Measurements from ENCODE around the gene PARD3B. TPM values are rescaled to one million over a fixed set of nuclear protein-coding genes. Genes with fewer than 3 reads are reported as not detected.

Gene PARD3B
- total and polyA plus RNA-seq, 2 of the 4 experiments (the other 2 are of a cell fraction): 3.3 to 15.6 TPM

DNA sequence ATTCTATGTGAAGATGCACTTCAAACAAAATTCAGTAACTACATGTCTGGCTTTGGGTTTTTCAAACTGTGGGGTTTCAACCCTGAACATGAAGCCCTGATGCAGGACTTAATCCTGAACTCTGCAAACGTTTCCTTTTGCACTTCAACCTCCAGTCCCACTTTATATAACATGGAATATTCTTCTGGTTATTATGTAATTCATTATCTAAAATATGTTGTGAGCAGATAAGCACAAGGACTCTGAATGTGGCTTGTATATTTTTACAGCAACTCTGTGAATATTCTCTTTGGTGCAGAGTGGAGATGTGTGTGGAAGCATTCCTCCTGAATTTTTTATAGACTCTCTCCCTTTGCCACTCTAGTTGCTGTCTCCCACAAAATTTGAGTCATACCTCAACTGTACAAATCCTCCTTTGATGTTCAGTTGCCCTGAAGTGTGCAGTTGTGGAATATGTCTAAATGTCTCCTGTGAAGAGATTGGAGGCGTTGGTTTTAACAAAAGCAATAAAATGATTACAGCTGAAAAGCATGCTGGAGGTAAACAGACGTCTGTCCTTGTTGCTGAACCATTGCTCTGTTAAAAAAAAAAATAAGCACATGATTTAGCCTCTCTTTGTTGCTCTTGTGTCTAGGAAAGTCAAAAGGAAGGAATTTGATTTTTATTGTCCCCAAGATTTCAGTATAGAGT, 931.9 kb downstream of the PARD3B start:
- Histone ChIP-seq H2BK120ac (ENCODE audit: low read depth, low read length) (peak overlapping the region; percentile 9; the same call in 1 of the 2 replicates), H3K4me3 (ENCODE audit: insufficient read depth, low read depth, low read length) (no peak overlapping the region), H4K8ac (ENCODE audit: low read depth in 2 of 2, low read length in 2 of 2) (no peak overlapping the region), H3K27me3 (ENCODE audit: control insufficient read depth, insufficient read depth, low read length) (no peaks in the 10 kb centered on the region), H2BK20ac (ENCODE audit: low read depth, low read length) (no peak overlapping the region), H3K4me1 (ENCODE audit: control insufficient read depth, insufficient read depth, low read length) (peaks cover 4% of the 10 kb centered on the region), H2AK5ac (ENCODE audit: low read depth, low read length) (no peak overlapping the region), H2AFZ (replicated peaks; ENCODE audit: low read length, poor library complexity) (no peak overlapping the region), H3K56ac (ENCODE audit: extremely low read depth, insufficient read depth, low read length) (no peak overlapping the region), H3K36me3 (ENCODE audit: control insufficient read depth, insufficient read depth, low read length) (no peaks in the 10 kb centered on the region), H3K9ac (ENCODE audit: low read depth, low read length) (no peak overlapping the region), H4K91ac (ENCODE audit: insufficient read depth, low read depth, low read length) (no peak overlapping the region; the same call in 1 of the 2 replicates), H3K9me1 (ENCODE audit: insufficient read depth, low read length) (no peaks in the 10 kb centered on the region; the same call in 1 of the 2 replicates), H2BK5ac (ENCODE audit: low read depth, low read length, poor library complexity, severe bottlenecking) (no peak overlapping the region), H3K14ac (replicated peaks; ENCODE audit: low read depth, low read length) (no peak overlapping the region), H2BK15ac (ENCODE audit: low read depth, low read length) (peak overlapping the region; percentile 10; the same call in 1 of the 3 replicates), H4K5ac (ENCODE audit: low read depth, low read length) (no peak overlapping the region), H3K4me2 (ENCODE audit: low read depth, low read length) (0 out of 2 replicates have a peak overlapping the region, but pooled peaks have one; percentile 39), H3K27ac (ENCODE audit: insufficient read depth, low read length) (no peak overlapping the region), H3K4ac (ENCODE audit: low read depth, low read length) (0 out of 2 replicates have a peak overlapping the region, but pooled peaks have one; percentile 52), H3K18ac (ENCODE audit: low read depth, low read length) (no peak overlapping the region; the same call in 1 of the 2 replicates), H3K9me3 (ENCODE audit: control insufficient read depth, insufficient read depth, low read length) (no peaks in the 10 kb centered on the region), H3K79me1 (ENCODE audit: low read depth in 1 of 2, low read length in 2 of 2) (0 out of 4 replicates have a peak, but pooled peaks cover 0 to 4% of the 10 kb centered on the region in 2 experiments), H3K23ac (ENCODE audit: low read depth, low read length) (peak overlapping the region; percentile 11; the same call in 1 of the 2 replicates), H4K20me1 (ENCODE audit: insufficient read depth, low read length) (no peaks in the 10 kb centered on the region), H2AK9ac (replicated peaks; ENCODE audit: low read depth, low read length, poor library complexity) (no peak overlapping the region)
- intact Hi-C loops (cut with micrococcal nuclease): no loop called here
- in situ Hi-C loops (cut with MboI; ENCODE audit: low sequenced_read_pairs): no loop called here
- dilution Hi-C loops (cut with HindIII; ENCODE audit: low sequenced_read_pairs, unreplicated experiment): no loop called here
- ATAC-seq (ENCODE audit: low read depth) (peak; percentile 81), DNase-seq (peak; percentile 64)
- no TSS peak for BruUV-seq (replicated peaks)
- CTCF ChIA-PET: no interaction called here
- 10% methylated on average over 2 of the region's 3 CpGs; no CpG with 5 or more reads in 1 of the 2 experiments for WGBS, 2 experiments (ENCODE audit: extremely low coverage in 2 of 2, insufficient read length in 1 of 2)
- POLR2A ChIA-PET (ENCODE audit: unreplicated experiment): no interaction called here
- TF ChIP-seq CEBPB (IDR thresholded peaks at IDR 0.05; ENCODE audit: low read depth, low read length): no peak
- TF ChIP-seq MAZ (IDR thresholded peaks at IDR 0.05; ENCODE audit: borderline replicate concordance, low read depth, low read length): no peak
- TF ChIP-seq, protein P1, sequence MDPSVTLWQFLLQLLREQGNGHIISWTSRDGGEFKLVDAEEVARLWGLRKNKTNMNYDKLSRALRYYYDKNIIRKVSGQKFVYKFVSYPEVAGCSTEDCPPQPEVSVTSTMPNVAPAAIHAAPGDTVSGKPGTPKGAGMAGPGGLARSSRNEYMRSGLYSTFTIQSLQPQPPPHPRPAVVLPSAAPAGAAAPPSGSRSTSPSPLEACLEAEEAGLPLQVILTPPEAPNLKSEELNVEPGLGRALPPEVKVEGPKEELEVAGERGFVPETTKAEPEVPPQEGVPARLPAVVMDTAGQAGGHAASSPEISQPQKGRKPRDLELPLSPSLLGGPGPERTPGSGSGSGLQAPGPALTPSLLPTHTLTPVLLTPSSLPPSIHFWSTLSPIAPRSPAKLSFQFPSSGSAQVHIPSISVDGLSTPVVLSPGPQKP (IDR thresholded peaks at IDR 0.05; ENCODE audit: borderline replicate concordance, low read depth, low read length): no peak
- no peak for TF ChIP-seq RCOR1 (IDR thresholded peaks at IDR 0.05; ENCODE audit: insufficient replicate concordance, low read length)
- TF ChIP-seq POLR2A (IDR thresholded peaks at IDR 0.05; ENCODE audit: low read depth, low read length): no peak
- peak; percentile 73 for TF ChIP-seq BHLHE40 (IDR thresholded peaks at IDR 0.05; ENCODE audit: low read depth, low read length)
- no peak for TF ChIP-seq CHD1 (IDR thresholded peaks at IDR 0.05; ENCODE audit: low read depth, low read length)
- no peak for TF ChIP-seq MAFK (IDR thresholded peaks at IDR 0.05; ENCODE audit: low read depth, low read length)
- TF ChIP-seq USF2 (IDR thresholded peaks at IDR 0.05; ENCODE audit: low read depth, low read length): no peak
- no peak for TF ChIP-seq NFE2L2 (IDR thresholded peaks at IDR 0.05; ENCODE audit: low read depth, low read length)
- no peak for TF ChIP-seq SMC3 (IDR thresholded peaks at IDR 0.05; ENCODE audit: low read depth, low read length)
- 0 out of 2 replicates have a peak, but pooled peaks have one; percentile 4 for TF ChIP-seq FOS (IDR thresholded peaks at IDR 0.05; ENCODE audit: low read depth, low read length)
- no peak for TF ChIP-seq RAD21 (IDR thresholded peaks at IDR 0.05; ENCODE audit: low read length)
- TF ChIP-seq MXI1 (IDR thresholded peaks at IDR 0.05; ENCODE audit: borderline replicate concordance, low read depth, low read length): no peak
- no peak for TF ChIP-seq CTCF (conservative IDR thresholded peaks at IDR 0.05; ENCODE audit: low read depth, low read length)
